GM18870 (cell line): ENCODE data around the gene GRHL3.

Source experiments
- ATAC-seq: cut with Tn5 transposase; IDR thresholded peaks from one replicate; pipeline ENCODE4 v1.9.1; 2021; ENCODE audit warnings: moderate library complexity; ENCODE audit not compliant: unreplicated experiment

The GRHL3 gene

DNA sequence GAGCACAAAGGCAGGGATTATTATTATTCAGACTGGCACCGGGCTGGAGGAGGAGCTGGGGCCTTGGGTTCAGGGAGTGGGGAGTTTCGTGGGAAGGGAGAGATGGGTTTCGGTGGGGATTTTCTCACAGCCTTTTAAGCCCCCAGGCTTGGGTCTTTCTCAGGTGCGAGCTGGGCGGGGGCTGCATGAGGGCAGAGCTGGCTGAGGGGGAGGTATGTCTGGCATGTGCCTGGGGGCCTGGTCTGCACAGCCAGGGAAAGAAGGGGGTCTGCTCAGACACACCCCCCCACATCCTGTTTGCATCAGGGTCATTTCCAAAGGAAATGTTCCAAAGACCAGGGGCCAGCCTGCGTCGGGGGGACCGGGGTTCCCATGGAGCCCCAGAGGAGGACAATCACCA, 21.6 kb downstream of the GRHL3 start:
- no peak for ATAC-seq

DNA sequence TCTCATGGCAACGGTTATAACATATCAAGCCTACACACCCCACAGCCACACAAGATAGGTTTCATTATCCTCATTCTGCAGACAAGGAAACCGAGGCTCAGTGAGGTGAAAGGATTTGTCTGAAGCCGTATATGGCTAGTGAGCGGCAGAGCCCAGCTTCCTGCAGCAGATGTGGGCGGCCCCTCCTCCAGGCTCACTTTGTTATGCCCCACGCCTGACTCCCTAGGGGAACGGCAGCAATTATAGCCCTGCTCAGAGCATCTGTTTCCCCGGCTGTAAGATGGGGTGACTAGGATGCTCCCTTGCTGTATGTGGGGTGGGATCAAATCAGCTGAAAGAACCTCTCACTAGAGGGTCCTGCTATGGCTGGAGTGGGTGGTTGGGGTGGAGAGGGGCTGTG, 22.1 kb downstream of the GRHL3 start:
- ATAC-seq: no peak

DNA sequence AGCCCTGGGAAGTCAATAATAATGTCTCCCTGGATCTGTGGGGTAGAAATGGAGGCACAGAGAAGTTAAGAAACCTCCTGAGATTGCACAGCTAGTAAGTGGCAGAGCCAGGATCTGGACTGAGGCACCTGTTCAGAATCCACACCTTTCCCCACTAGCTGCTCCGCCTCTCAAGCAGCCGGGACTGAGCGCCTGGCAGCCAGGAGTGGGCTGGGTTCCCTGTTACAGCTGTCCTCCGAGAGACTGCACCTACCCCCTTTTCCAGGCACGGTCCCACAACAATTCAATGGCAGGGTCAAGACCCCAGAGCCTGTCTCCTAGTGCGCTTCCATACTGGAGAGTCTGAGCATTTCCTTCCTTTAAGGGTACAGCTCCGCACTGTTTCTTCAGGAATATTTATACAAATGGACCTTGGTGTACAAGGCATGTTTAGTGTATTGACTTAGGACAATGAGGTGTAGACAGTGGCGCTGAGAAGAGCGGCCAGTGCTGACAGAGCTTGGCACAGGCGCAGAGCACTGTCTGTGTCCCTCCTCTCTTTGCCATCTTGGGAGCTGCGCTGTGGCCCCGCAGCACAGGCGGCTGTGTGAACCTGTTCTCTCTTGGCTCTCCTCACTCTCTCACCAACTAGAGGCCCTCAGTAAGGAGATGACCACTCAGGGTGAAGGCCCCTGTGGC, 24.4 kb downstream of the GRHL3 start:
- no peak for ATAC-seq

DNA sequence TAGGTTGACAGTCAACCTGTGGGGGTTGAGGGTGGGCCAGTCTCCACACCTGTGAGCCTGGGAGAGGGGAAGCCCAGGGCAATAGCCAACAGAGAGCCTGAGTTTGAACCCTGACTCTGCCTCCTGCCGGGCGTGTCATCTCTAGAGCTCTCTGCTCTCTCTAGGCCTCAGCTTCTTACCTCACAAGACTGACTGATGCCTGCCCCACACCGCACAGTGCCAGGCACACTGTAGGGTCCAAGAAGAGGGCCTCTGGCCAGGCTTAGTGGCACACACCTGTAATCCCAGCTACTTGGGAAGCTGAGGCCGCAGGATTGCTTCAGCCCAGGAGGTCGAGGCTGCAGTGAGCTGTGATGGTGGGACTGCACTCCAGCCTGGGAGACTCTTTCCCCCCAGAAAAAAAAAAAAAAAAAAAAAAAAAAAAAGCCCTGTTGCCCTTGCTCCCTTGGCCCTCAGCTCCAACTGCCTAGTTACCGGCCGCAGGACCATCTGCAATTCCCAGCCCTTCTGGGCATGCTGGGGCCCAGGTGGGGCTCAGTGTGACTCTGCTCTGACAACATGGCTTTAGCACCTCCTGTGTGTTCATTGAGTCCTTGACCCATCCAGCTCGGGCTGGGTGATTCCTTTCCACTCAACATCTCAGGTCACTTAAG, 25.1 kb downstream of the GRHL3 start:
- no peak for ATAC-seq

DNA sequence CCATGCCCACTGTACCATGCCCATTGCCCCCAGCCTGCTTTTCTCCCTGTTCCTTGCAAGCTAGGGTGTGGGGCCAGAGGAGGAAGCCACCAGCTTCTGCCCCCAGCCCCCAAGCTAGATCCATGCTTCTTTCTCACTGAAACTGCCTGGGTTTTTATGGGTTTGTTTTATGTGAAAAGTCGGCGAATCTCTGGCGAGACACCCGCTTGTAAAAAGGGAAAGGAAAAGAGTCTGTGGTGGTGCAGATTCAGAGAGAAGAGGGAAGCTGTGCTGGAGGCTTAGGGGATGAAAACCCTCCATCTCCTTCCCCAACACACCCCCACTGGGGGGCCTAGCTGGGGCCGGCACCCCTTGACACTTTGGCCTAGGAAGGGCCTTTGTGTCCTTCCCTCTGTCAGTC, 26.2 kb downstream of the GRHL3 start:
- ATAC-seq: no peak

DNA sequence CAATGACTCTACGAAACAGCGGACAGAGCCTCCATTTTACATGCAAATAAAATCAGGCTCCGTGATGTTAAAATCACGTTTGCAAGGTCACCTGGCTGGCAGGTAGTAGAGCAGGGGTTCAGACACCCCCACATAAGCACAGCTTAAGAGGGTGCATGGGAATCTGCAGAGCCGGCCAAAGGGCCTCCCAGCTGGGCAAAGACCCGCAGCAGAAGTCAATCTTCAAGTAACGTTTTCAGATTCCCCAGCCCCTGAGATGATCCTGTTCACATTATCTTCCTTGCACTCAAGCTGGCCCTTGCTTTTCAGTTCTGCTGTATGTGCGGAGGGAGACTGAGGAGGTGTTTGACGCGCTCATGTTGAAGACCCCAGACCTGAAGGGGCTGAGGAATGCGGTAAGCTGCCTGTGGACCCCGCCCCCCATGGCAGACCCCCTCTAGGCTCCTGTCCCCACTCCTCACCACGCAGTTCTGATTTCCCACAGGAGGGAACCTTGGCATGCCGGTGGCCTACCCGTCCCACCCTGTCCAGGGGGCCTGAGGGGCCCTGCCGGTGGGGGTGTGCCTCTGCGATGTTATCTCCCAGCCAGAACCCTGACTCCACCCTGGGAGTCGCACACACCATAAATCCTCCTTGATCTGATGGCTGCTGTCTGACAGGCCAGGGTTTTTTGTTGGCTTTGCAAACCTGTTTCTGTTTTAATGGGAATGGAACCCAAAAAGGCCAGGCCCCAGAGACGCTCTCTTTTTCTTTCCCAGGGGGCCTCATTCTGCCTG, 28.2 kb downstream of the GRHL3 start:
- ATAC-seq: no peak

DNA sequence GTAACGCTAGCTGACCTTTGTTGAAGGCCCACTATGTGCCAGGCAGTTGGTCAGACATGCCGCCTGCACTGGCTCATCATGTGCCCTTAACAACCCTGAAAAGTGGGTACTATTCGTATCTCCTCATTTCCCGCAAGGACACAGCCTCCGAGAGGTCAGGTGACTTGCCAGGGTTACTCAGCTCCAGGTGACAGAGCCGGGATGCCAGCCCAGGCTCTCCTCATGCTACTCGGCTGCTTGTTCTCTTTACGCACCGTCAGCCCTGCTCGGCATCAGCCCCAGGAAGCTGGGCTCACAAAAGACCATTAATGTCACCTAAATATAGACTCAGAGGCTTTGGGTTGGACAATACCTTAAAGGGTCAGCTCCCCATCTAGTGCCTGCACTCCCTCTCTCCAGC, 29.0 kb downstream of the GRHL3 start:
- ATAC-seq: no peak

DNA sequence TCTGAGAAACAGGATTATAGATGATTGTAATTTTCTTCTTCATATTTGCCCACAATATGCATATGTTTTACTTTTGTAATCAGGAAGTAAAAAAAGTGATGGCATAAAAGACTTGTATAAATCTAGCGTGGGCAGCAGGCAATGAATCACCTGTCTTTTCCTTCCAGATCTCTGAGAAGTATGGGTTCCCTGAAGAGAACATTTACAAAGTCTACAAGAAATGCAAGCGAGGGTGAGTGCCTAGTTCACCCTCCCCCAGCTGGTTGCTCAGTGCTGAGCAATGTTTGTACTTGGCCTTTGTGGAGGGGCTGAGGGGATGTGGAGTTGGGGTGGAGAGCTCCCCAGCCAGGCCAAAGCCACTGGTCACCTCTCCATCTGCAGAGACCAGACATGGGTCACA, 30.7 kb downstream of the GRHL3 start:
- no peak for ATAC-seq

DNA sequence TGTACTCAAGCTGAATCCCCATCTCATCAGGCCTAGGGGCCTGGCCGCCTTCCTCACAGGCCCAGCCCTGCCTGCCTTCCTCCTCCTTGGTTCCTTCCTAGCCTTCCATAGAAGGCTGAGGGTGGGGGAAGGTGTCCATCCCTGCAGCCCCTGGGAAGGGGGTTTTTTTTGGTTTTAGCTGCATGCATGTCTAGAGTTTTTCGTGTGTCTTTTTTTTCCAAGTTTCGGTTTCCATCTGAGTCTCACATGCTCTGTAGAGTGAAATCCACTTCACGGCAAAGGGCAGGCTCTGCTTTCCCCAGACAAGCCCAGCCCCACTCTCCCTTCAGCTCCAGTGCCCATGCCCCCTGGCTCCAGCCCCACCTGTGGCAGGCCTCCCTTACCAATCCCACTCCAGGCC, 32.1 kb downstream of the GRHL3 start:
- ATAC-seq: no peak

DNA sequence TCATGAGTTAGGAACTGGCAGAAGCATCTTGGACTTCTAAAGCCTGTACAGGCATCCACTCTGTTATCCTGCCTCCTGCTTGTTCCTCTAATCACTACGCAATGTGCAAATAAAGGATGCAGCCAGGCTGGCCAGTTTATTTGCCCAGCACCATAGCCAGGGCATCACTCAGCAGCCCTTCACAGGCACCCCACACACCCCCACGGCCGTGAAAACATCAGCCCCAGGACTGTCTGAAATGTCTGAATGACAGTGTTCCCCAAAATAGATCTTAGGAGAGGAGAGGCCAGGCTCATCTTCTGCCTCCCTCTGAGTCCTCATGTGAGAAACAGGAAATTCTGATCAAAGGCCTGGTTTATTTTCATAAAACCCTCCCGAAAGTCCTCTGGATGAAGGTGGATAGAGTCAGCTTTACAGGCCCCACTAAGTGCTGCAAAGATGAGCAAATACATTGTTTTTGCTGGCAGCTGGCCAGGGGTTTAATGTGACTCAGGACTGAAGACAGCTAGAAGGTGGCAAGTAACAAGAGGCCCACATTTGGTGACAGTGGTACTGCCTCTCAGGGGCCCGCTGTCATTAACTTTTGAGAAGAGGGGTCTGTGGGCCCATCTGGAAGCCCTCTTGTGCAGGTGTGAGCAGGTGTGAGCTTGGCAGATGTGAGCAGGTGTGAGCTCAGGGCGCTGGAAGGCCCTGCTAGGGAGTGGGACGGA, 32.9 kb downstream of the GRHL3 start:
- ATAC-seq: no peak

DNA sequence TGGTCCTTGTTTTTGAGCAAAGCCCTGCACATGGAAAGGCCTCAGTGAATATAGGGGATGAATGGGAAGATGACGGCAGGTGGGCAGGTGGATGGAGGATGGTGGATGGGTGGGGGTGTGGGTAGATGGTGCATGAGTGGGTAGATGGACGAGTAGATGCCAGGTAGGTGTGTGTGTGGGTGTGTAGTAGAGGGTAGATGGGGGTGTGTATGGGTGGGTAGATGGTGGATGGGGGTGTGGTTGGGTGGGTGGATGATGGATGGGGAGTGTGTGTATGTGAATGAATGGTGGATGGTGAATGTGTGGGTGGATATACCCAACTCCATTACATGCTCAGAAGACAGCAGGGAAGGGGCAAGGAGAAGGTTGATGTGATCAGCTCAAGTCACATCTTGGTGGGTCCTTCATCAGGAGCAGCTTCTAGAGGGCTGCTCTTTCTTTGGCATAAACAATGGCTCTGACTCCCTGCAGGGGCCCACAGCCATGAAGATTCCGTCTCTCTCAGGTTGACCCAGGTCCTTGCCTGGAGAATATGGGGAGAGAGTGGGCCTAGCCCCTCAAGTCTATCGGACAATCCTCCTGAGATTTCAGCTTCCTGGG, 34.2 kb downstream of the GRHL3 start:
- ATAC-seq: no peak

DNA sequence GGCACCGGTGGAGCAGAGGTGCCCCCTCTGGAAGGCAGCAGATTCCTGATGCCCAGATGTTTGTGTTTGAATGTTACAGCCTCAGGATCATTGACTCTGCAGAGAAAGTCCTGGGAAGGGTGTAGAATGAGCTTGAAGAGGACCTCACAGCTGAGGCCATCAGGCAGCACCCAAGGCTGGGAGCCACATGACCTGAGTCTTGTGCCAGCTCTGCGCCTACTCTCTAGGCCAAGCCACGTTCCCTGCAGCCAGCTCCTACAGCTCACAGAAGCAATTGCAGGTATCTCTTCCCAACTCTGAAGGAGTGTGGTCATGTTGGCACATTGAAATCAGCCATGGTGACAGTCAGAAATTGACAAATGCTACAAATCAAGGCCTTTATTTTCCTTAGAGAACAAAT, 36.3 kb downstream of the GRHL3 start:
- ATAC-seq: no peak

DNA sequence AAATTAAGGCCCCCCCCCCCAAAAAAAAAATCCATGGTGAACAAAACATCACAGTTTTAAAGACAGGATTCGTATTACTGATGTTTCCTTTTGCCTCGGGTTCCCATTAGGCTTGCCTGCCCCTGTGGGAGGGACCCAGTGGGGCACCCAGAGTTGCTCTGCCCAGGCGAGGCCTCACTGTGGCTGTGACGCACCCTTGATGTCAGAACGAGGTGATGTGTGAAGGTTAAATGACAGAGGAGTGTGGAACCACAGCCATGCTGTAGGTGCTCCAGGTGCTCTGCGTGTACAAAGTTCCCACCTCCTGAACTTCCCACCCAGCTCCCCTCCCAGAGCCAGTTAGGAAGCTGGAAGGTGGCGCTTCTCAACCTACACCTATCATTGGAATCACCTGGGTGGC, 37.9 kb downstream of the GRHL3 start:
- no peak for ATAC-seq

DNA sequence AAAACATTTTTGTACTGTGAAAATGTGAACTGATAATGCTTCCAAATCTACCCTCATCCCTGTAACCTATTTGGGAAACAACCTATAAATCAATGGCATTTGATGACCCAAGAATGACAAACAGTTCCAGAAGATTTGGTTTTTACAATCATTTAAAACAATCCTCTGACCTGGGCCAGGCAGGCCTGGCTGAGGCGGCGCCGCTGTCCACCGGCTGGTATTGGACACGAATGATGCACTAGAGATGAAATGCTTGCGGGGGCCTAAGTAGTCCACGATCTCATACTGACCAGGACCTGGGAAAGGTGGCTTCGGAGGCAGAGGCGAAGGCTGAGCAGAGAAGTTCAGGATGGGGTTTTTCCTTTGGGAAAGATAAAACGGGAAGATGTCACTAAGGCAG, 41.5 kb downstream of the GRHL3 start:
- no peak for ATAC-seq

DNA sequence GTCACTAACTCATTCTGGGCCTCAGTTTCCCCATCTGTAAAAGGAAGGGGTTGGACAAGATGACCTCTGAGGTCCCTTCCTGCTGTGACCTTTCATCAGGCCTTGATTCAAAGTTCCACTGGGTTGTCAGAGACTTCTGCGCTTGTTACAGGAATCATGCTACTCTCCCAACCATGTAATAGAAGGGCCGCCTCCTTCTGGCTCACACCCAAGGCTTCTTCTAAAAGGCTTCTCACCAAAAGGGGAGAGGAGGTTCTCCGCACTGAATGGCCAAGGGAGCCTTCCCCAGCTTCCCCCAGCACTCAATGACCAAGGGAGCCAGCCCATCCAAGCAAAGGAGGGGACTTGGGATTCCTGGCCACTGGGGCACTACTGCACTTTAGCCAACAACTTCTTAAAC, 42.7 kb downstream of the GRHL3 start:
- ATAC-seq: no peak

DNA sequence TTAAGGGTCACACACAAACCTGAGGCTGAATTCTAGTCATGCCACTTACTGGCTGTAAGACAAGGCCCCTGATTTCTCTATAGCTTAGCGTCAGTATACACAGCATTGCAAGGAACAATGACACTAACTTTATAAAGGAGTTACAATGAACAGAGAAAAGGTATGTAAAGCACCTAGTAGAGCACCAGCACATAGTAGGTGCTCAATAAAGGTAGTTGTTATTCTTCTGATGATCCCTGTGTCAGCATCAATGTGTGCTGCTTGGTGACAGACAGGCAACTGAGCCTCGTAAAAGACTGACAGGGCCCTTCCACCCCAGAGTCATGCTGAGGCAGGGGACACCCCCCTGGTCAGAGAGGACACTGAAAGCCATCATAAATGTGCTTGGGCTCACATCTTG, 43.2 kb downstream of the GRHL3 start:
- no peak for ATAC-seq

DNA sequence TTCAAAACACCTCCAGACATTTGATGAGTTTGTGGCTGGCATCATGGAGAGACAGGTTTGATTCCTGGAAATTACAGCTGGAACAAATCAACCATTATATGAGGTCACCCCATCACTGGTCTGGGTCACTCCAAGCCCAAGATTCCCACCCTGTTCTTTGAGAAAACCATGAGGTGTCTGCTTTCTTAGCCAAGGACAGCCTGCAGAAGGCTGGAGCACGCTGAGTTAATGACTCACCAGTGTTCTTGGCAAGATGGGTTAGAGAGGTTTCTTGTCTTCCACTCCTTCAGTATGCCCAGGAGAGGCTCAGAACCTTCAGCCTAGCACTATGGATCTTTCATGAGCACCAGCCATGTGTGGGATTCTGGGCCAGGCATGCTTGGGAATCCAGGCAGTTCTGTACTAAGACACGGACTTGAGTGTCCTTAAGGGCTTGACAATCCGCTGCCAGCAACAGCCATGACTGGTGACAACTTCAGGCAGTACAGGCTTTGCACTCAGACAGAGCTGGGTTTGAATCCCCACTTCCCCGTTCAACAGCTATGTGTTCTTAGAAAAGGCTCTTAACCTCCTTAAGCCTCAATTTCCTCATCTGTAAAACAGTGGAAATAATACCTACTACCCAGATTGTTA, 43.9 kb downstream of the GRHL3 start:
- ATAC-seq: no peak

DNA sequence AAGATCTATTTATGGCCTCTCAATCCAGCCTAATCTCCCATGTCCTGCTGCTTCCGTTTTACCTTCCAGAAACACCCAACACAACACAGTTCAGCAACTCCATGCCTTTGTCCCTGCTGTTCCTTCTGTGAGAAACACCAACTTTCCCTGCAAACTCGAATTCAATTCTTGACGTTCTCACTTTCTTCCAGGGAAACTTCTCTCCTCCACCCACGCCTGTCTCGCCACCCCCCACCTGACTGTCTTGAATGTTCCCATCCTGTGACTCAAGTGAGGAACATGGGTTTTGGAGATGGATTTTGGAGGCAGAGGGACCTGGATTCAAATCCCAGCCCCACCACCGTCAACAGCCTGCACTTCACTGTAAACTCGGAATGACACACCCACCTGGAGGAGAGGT, 44.8 kb downstream of the GRHL3 start:
- no peak for ATAC-seq

DNA sequence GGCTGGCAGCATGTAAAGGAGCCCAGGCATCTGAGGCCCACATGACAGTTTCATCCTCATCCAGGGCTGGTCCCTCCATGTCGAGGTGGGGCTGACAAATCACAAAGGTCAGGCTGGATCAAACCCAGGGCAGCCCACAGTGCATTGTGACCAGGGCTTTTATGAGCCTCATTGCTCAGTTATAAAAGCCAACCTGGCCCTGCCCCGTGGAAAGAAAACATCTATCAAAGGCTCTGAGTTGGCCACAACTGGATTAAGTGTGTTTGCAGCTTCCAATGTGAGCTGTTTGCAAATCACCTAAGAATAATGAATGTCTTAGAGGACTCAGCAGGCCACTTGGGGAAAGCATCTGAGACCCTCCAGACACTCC, 45.4 kb downstream of the GRHL3 start:
- no peak for ATAC-seq

DNA sequence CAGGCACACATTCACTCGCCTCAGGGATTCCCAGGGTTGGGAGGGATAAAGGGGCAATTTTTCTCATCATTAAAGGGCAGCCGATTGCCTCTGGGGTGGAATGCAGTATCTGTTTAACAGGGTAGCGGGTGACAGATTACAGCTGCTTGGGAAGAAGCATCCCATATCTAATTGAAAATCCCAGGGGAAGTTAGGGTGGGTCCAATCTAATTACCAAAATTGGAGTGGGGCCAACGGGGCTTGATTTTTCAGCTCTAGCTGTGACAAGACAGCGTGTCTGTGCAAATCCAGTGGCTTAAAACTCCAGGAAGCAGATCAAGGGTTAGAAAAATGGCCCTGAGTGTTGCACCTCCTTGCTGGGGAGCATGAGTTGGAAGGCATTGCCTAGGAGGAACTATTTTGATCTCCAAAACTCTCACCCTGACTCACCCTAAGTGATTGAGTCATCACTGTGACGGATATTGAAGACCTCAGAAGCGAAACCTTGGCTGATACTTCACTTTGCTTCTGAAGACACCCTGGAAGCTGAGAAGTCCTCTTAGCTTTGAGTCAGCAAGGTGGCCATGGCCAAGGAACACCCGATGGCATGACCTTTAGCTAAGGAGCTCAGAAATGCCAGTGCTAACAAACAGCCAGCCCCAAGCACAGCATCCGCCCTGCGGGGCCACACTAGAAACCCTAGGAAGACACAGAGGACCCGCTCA, 46.0 kb downstream of the GRHL3 start:
- ATAC-seq: peak; percentile 55
